Vagina (tissue), 2 donors: ENCODE results near the gene ACTR8.

Experiments used
- CTCF ChIP-seq, 3 experiments: fragments of 450-650 bp in 2 of 3; fragments of 200-600 bp in 1 of 3; sonication (generic) in 1 of 3; IDR thresholded peaks; one replicate each; pipeline ENCODE4 v1.5.1; 2017 to 2019; ENCODE audit warnings: antibody characterized with exemption in 3 of 3, mild to moderate bottlenecking in 2 of 3, moderate library complexity in 2 of 3
- POLR2A ChIP-seq, 2 donors: fragments of 450-650 bp; IDR thresholded peaks; one replicate each; pipeline ENCODE4 v1.6.1; 2017; ENCODE audit warnings: antibody characterized with exemption in 2 of 2, mild to moderate bottlenecking in 2 of 2, moderate library complexity in 2 of 2

- TF ChIP-seq CTCF (IDR thresholded peaks at IDR 0.05): no peak
- TF ChIP-seq POLR2A (IDR thresholded peaks at IDR 0.05): no peak
Measured at GRCh38 chr3:53849916-53850315, 32.0 kb downstream of the ACTR8 start.
